Prostate gland (tissue), 2 donors: ENCODE measurements around the gene SND1.

Source experiments
- POLR2A ChIP-seq: fragments of 450-650 bp; IDR thresholded peaks from one replicate; pipeline ENCODE4 v1.6.1; 2016; ENCODE audit warnings: antibody characterized with exemption, mild to moderate bottlenecking
- POLR2AphosphoS5 ChIP-seq: sonication (generic); formaldehyde crosslinking; IDR thresholded peaks from one replicate; pipeline ENCODE4 v1.6.1; 2017; ENCODE audit warnings: antibody characterized with exemption
- TF ChIP-seq, protein P1 (sequence below), 4 experiments: fragments of 200-600 bp in 2 of 4; fragments of 450-650 bp in 2 of 4; sonication (generic) in 2 of 4; IDR thresholded peaks; 1 replicate in 3 of 4; 2 replicates in 1 of 4; pipeline ENCODE4 v1.5.1; 2016 to 2019; ENCODE audit warnings: antibody characterized with exemption in 4 of 4, mild to moderate bottlenecking in 2 of 4, moderate library complexity in 2 of 4

DNA sequence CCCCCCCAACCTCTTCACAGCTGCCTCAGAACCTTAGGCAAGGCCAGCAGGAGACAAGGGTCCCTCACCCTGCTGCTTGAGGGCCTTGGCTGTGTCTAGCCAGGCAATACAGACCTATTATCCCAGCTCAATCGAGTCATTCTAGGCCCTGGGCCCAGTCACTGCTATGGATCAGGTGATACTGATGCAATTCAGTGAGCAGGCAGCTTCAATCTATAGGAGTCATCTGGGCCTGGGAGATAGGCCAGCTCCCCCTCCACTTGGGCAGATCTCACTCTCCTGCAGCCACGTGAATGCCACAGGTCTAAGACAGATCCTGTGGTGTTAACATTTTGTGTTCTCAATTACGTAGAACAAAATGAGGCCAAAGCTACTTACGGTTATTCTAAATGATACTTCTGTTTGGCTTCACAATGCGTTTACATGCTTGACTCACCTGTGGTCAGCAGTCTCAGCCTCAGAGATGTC, 447.2 kb downstream of the SND1 start:
- TF ChIP-seq, protein P1, sequence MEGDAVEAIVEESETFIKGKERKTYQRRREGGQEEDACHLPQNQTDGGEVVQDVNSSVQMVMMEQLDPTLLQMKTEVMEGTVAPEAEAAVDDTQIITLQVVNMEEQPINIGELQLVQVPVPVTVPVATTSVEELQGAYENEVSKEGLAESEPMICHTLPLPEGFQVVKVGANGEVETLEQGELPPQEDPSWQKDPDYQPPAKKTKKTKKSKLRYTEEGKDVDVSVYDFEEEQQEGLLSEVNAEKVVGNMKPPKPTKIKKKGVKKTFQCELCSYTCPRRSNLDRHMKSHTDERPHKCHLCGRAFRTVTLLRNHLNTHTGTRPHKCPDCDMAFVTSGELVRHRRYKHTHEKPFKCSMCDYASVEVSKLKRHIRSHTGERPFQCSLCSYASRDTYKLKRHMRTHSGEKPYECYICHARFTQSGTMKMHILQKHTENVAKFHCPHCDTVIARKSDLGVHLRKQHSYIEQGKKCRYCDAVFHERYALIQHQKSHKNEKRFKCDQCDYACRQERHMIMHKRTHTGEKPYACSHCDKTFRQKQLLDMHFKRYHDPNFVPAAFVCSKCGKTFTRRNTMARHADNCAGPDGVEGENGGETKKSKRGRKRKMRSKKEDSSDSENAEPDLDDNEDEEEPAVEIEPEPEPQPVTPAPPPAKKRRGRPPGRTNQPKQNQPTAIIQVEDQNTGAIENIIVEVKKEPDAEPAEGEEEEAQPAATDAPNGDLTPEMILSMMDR (IDR thresholded peaks at IDR 0.05), result no peak
- TF ChIP-seq POLR2A (no peak), POLR2AphosphoS5 (no peak)
